ENCODE results near the gene RYR2.

RYR2 gene

GRCh38 chr1:237774246-237774645 is 732.3 kb downstream of the RYR2 start (continued):
- TF ChIP-seq TOX (CRISPR knock-in tag; IDR thresholded peaks at IDR 0.05; ENCODE audit: borderline replicate concordance) (no peak), ZFP30 (CRISPR knock-in tag; IDR thresholded peaks at IDR 0.05) (no peak), ZC3H10 (CRISPR knock-in tag; IDR thresholded peaks at IDR 0.05) (no peak)
- TF ChIP-seq, protein P1, sequence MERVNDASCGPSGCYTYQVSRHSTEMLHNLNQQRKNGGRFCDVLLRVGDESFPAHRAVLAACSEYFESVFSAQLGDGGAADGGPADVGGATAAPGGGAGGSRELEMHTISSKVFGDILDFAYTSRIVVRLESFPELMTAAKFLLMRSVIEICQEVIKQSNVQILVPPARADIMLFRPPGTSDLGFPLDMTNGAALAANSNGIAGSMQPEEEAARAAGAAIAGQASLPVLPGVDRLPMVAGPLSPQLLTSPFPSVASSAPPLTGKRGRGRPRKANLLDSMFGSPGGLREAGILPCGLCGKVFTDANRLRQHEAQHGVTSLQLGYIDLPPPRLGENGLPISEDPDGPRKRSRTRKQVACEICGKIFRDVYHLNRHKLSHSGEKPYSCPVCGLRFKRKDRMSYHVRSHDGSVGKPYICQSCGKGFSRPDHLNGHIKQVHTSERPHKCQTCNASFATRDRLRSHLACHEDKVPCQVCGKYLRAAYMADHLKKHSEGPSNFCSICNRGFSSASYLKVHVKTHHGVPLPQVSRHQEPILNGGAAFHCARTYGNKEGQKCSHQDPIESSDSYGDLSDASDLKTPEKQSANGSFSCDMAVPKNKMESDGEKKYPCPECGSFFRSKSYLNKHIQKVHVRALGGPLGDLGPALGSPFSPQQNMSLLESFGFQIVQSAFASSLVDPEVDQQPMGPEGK (CRISPR knock-in tag; IDR thresholded peaks at IDR 0.05; ENCODE audit: borderline replicate concordance) = no peak

GRCh38 chr1:237779356-237779755 is 737.4 kb downstream of the RYR2 start:
- TF ChIP-seq ZNF565 (CRISPR knock-in tag; conservative IDR thresholded peaks at IDR 0.05; ENCODE audit: low read depth) = no peak
- TF ChIP-seq ZNF8 (CRISPR knock-in tag; IDR thresholded peaks at IDR 0.05) = no peak
- no peak for TF ChIP-seq BACH2 (CRISPR knock-in tag; IDR thresholded peaks at IDR 0.05; ENCODE audit: borderline replicate concordance)
- TF ChIP-seq OSR1 (CRISPR knock-in tag; IDR thresholded peaks at IDR 0.05) = no peak
- no peak for ATAC-seq

DNA sequence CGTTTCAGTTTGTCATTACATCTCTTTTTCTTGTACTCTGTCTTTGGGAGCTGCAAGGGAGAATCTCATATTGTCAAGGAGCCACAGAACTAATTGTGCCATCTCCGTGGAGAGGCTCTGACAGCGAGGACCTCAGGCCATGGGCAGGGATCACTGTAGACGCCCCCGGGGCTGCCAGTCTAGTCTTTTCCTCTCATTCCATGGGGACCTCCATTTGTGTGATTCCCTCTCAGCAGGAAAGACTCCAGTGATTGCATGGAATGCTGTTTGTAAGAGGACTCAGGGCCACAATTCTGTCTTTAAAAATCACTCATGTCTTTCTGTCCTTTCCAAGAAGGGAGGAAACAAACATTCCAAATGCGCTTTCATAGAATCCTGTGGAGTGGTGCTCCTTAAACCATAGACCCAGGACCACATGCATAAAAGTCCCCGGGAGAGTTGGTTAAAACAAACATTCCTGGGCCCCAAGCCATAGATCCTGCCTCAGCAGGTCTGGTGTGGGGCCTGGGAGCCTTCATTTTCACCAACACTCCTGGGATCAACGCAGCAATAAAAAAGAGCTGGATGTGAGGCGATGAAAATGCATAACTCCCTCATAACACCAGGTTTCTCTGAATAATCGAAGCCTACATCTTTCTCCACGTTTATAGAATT is 744.2 kb downstream of the RYR2 start:
- TF ChIP-seq PPARA (CRISPR knock-in tag; IDR thresholded peaks at IDR 0.05; ENCODE audit: borderline replicate concordance) (no peak), TSHZ2 (CRISPR knock-in tag; IDR thresholded peaks at IDR 0.05) (no peak), CSRNP3 (CRISPR knock-in tag; IDR thresholded peaks at IDR 0.05) (no peak), TOX (CRISPR knock-in tag; IDR thresholded peaks at IDR 0.05; ENCODE audit: borderline replicate concordance) (no peak), ARNTL (CRISPR knock-in tag; IDR thresholded peaks at IDR 0.05; ENCODE audit: borderline replicate concordance, low read depth) (no peak), RARB (CRISPR knock-in tag; IDR thresholded peaks at IDR 0.05) (no peak), ZFP30 (CRISPR knock-in tag; IDR thresholded peaks at IDR 0.05) (no peak), GLIS3 (CRISPR knock-in tag; IDR thresholded peaks at IDR 0.05) (no peak)
- TF ChIP-seq, protein P1 (CRISPR knock-in tag; IDR thresholded peaks at IDR 0.05; ENCODE audit: borderline replicate concordance) = no peak
- TF ChIP-seq, protein P2, sequence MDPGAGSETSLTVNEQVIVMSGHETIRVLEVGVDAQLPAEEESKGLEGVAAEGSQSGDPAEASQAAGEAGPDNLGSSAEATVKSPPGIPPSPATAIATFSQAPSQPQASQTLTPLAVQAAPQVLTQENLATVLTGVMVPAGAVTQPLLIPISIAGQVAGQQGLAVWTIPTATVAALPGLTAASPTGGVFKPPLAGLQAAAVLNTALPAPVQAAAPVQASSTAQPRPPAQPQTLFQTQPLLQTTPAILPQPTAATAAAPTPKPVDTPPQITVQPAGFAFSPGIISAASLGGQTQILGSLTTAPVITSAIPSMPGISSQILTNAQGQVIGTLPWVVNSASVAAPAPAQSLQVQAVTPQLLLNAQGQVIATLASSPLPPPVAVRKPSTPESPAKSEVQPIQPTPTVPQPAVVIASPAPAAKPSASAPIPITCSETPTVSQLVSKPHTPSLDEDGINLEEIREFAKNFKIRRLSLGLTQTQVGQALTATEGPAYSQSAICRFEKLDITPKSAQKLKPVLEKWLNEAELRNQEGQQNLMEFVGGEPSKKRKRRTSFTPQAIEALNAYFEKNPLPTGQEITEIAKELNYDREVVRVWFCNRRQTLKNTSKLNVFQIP (CRISPR knock-in tag; IDR thresholded peaks at IDR 0.05; ENCODE audit: borderline replicate concordance, low read depth) = no peak
- no peak for ATAC-seq

- TF ChIP-seq ZNF565 (CRISPR knock-in tag; conservative IDR thresholded peaks at IDR 0.05; ENCODE audit: low read depth) = no peak
- no peak for TF ChIP-seq SNAI2 (CRISPR knock-in tag; IDR thresholded peaks at IDR 0.05)
- no peak for TF ChIP-seq ZNF8 (CRISPR knock-in tag; IDR thresholded peaks at IDR 0.05)
- no peak for TF ChIP-seq GLIS3 (CRISPR knock-in tag; IDR thresholded peaks at IDR 0.05)
- TF ChIP-seq CSRNP3 (CRISPR knock-in tag; IDR thresholded peaks at IDR 0.05) = no peak
- TF ChIP-seq ISL1 (CRISPR knock-in tag; IDR thresholded peaks at IDR 0.05) = no peak
- no peak for ATAC-seq
These were observed 746.1 kb downstream of the RYR2 start for GRCh38 chr1:237788069-237788468.
